ENCODE measurements around the gene SIAH3.

GRCh38 chr13:45886466-45886865 is 34.9 kb upstream of the SIAH3 start:
- no peak for TF ChIP-seq RAD21 (IDR thresholded peaks at IDR 0.05; ENCODE audit: low read depth)
- no peak for TF ChIP-seq REST (IDR thresholded peaks at IDR 0.05; ENCODE audit: low read depth)
- TF ChIP-seq TEAD4 (IDR thresholded peaks at IDR 0.05) = no peak
- TF ChIP-seq YY1 (IDR thresholded peaks at IDR 0.05; ENCODE audit: low read depth) = no peak
- TF ChIP-seq TAF1 (IDR thresholded peaks at IDR 0.05; ENCODE audit: low read depth) = no peak
- no peak for TF ChIP-seq FOXM1 (IDR thresholded peaks at IDR 0.05; ENCODE audit: borderline replicate concordance, low read depth)
